DMS114 treated with DMSO at 0.1 percent for 48 hours (cell line): Measurements from ENCODE around the gene WDR88.
"Not testable (repeated sequence)": the region's sequence is repeated elsewhere in the genome, so short reads cannot be mapped to it uniquely, and the experiment has no call there.

Source experiments
- DNase-seq: peaks from one replicate; lab custom pipeline; 2025; ENCODE audit not compliant: unreplicated experiment; lab: John Stamatoyannopoulos, UW

WDR88 gene

DNA sequence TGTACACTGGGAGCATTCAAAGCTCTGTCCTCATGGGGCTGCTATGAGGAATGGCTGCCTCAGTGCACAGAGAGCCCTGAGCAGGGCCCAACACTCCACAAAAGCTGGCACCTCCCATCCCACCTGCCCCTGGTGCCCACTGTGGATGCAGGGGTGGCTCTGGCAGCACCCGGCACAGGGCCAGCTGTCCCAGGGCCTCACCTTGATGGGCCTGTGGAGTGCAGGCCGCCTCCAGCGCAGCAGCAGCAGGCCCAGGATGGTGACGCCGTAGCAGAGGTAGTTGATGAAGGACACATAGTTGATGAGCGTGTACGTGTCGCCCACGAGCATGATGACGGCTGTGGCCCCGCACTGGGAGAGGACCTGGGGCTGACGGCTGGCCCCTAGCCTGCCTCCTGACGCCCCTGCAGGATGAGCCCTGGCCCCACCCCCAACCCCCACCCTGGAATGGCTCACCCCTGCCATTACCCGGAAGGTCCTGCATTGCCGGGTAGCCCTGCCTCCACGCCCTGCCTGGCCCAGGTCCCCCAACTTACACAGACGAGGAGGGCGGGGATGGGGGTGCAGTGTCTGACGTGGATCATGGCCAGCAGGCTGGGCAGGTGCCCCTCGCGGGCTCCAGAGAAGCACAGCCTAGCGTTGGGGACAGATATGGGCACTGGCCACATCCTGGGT lies 78.5 kb downstream of the WDR88 start:
- DNase-seq = no peak

DNA sequence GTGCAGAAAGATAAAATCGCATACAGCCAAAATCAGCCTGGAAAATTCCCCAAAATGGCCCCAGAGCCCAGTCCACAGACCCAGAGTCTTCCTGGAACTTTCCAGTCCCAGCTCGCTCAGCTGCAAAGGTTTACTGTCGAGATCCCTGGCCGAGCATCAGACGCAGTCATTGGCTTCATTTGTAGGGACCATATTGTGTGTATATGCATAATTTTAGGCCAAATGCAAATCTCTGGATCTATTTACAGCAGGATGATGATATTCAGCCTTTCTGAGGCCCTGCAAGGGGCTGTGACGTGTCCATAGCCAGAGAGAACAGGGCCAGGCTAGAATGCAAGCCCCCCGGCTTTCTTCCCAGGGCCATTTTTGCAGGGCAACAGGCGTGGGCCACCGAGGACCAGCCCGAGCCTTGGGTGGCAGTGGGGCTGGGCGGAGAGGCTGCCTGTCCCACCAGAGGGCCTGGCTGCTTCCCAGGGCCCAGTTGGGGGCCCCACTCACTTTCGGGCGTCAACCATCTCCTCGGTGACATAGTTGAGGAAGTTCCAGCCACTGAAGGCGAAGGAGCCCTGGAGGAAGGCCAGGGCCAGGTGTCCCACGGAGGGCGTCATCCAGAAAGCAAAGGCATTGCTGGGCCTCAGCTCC lies 80.0 kb downstream of the WDR88 start:
- no peak for DNase-seq

DNA sequence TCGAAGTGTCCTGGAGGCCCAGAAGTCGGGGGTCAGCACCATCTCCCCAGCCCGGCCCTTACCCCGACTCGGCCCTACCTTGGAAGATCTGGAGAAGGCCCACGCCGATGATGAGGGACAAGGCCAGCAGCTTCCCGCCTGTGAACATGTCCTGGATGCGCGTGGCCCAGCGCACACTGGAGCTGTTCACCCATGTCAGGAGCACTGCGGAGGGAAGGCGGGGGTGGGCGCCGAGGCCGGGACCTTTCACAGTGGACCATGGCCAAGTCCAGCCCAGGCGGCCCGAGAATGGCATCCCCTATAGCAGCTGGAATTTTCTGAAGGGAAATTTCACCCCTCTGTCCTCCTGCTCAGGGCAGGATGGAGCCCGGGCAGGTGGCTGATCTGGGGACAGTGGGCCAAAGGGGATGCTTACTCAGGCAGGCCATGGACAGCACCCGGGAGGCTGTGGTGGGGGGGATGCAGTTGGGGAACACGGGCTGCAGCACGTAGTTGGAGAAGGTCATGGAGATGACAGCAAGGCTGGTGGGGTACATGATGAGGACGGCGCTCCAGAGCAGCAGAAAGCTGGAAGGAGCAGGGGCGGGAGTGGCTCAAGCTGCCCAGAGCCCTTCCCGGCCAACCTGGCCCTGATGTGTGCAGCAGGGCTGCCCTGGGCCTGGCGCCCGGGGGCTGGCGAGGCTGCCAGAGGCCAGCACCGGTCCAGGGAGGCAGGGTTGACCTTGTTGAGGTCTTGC lies 80.7 kb downstream of the WDR88 start:
- DNase-seq = no peak

DNA sequence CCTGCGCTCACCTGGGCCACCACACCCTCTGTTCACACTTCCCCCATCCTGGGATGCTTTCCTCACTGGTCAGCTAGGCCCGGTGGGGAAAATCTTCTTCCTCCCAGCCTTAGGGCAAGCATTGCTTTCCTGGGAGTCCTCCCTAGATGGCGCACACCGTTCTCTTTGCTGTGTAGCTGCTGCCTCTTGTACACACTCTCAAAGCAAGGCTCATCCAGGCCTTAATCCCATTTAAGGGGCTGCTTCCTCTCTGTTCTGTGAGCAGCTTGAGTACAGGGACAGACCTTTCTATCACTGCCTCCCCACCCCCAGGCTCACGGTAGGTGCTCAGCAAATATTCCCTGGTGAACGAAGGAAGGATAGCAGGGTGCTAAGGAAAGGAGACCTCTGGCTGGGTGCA lies 82.7 kb downstream of the WDR88 start:
- DNase-seq = peak; percentile 13

DNA sequence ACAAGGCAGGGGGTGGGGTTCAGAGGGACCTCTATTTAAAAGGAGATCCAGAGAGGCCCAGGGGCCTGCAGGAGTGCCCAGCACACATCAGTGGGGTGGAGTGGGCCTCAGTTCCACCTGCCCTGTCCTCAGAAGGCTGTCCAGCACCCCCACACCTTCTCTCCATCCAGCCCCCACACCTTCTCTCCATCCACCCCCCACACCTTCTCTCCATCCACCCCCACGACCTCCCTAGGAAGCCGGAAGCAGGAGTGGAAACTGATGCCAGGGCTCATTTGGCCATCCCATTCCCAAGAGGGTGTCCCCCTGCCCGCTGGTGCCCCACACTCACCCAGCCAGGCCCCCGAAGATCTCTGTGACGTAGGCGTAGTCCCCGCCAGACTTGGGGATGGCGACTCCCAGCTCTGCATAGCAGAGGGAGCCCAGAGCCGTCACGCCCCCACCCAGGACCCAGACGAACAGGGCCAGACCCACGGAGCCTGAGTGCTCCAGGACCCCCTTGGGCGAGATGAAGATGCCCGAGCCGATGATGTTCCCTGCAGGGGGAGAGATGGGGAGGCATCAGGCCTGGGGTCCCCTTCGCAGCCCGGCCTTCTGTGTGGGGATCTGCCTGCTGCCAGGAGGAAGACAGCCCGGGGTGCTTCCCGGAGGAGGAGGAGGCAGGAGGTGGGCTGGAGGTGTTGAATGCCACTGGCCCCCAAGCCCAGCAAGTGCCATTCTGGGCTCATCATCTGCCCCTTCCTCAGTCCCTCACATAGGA lies 83.7 kb downstream of the WDR88 start:
- no peak for DNase-seq

DNA sequence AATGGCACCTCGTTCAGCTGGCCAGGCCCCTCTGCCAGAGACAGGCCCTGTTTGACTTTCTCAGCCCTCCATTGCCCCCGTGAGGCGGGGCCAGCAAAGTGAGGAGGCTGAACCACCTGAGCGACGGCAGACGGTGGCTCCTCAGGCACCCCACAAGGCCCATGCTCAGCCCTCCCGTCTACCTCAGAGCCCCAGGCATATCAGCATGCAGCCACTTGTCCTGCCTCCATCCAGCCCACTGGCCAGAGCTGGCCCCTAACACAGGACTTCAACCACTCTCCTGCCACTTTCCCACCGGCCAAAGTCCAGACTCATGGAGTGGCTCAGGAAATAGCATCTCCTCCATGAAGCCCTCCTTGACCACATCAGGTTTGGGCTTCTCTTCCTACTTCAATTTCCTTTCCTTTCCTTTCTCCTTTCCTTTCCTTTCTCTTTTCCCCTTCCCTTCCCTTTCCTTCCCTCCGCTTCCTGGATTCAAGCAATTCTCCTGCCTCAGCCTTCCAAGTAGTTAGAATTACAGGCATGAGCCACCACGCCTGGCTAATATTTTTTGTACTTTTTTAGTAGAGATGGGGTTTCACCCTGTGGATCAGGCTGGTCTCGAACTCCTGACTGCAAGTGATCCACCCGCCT lies 84.4 kb downstream of the WDR88 start:
- no peak for DNase-seq

DNA sequence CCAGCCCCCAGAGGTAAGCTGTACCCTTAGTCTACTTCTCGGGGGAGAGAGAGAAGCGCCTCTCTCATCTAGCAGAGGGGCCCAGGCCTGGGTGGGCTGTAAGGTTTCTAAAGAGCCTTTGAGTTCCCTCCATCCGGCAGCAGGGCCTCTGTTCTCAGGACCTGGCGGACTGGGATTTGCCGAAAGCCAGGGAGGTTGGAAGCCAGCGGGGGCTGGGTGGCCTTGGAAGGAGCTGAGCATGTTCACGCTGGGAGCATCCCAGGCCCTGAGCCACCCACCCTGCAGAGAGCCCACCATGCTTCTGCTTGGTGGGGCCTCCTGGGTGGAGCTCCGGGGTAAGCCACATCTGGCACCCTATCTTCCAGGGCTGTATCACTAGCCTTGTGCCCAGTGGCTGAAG lies 86.0 kb downstream of the WDR88 start:
- no peak for DNase-seq

DNA sequence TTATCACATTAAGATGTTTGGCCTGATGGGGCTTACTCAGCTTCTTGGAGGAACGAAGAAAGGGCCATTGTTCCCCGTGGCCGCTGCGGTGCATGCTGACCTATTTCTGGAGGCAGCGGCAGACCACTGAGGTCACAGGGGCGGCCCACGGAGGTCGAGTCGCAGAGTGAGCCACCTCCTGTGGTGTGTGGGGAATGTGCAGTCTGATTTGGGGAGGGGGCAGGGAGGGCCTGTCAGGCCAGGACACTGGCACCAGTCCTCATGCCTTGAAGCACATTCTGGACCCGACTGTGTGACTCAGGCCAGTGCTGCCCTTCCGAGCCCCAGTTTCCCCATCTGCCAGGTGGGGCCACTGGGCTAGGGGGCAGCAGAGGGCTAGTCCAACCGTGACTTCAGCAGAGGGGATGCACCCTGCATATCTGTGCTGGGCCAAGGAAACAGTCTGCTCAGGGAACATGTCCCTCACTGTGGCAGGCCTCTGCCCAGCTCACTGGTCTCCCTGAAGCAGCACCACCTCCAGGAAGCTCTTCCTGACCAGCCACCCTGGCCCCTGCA lies 87.4 kb downstream of the WDR88 start:
- no peak for DNase-seq

DNA sequence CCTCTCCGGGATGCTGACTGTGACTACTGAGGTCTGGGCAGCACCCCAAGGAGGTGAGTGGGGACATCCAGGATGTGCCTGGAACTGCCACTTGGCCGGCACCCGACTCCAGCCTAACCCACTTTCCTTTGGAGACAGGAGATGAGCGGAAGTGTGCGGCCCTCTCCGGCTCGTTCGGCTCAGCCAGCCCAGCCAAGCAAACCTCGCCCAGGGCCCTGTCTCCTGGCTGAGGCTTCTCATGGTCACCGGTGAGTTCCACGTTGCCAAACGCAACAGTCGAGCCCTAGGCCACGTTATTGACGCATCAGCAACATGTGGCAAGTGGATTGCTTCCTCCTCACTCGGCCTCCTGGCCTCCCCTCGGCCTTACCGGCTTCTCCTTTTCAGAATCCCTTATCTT lies 88.2 kb downstream of the WDR88 start:
- no peak for DNase-seq

DNA sequence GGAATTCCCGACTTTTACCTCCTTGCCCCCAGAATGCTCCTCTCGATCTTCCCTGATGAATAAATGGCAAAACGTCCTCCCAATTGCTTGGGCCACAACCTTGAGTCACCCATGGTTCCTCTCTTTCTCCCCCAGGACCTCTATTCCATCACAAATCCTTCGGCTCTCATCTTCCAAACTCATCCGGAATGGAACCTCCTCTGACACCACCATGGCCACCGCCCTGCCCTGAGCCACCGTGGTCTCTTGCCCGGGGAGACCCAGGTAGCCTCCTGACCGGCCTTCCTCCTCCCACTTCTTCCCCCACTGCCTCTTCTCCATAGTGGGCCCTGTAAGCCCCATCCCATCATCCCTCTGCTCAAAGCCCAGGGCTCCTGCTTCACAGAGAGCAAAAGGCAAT lies 88.8 kb downstream of the WDR88 start:
- DNase-seq = no peak

DNA sequence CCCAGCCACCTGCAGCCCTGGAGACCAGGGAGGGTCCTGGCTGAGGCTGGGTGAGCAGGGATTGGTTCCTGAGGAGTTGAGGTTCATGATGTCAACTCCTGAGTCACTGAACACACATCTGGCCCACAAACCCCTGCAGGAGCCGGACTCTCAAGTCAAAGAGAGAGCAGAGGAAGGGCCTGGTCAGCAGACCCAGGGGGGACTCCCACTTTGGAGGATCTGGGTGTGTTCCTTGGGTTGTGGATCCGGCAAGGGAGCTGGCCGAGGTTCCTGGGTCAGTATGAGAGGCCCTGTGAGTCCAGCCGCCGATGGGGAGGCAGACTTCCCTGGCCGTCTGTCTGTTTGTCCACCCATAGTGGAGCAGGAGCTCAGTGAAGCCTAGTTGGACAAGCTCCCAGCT lies 89.7 kb downstream of the WDR88 start:
- no peak for DNase-seq

DNA sequence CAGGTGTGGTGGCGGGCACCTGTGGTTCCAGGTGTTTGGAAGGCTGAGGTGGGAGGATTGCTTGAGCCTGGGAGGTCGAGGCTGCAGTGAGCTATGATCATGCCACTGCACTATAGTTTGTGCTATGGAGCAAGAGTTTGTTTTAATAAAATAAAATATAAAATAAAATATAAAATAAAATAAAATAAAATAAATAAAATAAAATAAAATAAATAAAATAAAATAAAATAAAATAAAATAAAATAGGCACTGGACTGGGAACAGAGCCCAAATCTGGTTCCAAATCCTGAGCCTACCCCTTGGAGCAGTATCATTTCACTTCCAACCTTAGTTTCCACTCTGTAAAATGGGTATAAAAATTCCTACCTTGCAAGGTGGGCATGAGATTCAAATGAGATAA lies 90.3 kb downstream of the WDR88 start:
- DNase-seq = not testable (repeated sequence)

DNA sequence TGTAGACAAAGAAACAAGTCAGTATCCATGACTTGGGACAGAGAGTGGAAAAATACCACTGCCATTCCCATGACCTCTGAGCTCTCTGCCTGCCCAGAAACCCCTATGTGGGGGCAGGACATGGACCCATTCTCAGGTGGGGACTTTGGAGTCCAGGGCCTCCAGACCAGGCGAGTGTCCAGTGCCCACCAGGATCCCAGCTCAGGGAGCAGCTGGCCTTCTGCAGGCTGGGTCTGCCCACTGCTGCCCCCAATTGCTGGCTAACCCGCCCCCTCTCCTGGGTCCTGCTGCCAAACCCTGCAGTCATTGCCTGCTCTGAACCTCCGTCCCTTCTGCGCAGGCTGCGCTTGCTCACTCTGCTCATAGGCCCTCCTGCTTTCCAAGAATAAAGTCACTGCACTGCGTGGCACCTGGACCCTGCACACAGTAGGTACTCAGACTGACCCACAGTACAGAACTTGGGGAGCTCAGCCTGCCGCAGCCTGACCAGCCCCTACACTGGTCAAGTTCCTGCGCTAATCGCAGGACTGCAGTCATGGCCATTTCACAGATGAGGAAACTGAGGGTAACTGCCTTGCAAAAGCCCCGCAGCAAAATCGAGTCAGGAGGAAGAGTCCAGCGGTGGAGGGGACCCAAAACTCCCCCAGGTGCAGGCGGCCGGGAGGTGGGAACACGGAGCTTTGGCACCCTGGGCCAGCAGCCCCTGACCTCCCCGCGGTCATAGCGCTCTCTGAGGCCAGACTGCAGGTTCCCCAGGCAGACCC lies 93.0 kb downstream of the WDR88 start:
- no peak for DNase-seq
